ENCODE results near the gene IFNG-AS1. TPM values are rescaled to one million over a fixed set of nuclear protein-coding genes. Genes with fewer than 3 reads are reported as not detected.

IFNG-AS1 gene
- total RNA-seq, 4 donors from 2014 or later, result 0.57 TPM; not detected in 3

GRCh38 chr12:67991158-67991557 is 1.9 kb downstream of the IFNG-AS1 start:
- Histone ChIP-seq H3K27ac (no peak overlapping the region), H3K27me3 (peaks cover 0 to 11% (median 0%) of the 10 kb centered on the region in 4 donors), H3K9me3 (no peaks in the 10 kb centered on the region), H3K4me1 (no peaks in the 10 kb centered on the region), H3K36me3 (no peaks in the 10 kb centered on the region), H3K4me3 (no peak overlapping the region)
- intact Hi-C loops (cut with DNase I), result no loop called here
- TF ChIP-seq, protein P1, sequence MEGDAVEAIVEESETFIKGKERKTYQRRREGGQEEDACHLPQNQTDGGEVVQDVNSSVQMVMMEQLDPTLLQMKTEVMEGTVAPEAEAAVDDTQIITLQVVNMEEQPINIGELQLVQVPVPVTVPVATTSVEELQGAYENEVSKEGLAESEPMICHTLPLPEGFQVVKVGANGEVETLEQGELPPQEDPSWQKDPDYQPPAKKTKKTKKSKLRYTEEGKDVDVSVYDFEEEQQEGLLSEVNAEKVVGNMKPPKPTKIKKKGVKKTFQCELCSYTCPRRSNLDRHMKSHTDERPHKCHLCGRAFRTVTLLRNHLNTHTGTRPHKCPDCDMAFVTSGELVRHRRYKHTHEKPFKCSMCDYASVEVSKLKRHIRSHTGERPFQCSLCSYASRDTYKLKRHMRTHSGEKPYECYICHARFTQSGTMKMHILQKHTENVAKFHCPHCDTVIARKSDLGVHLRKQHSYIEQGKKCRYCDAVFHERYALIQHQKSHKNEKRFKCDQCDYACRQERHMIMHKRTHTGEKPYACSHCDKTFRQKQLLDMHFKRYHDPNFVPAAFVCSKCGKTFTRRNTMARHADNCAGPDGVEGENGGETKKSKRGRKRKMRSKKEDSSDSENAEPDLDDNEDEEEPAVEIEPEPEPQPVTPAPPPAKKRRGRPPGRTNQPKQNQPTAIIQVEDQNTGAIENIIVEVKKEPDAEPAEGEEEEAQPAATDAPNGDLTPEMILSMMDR (IDR thresholded peaks at IDR 0.05), result no peak
- TF ChIP-seq POLR2A (IDR thresholded peaks at IDR 0.05), result no peak
- no peak for DNase-seq
- WGBS, 2 donors, result 46 to 70% methylated on average over 4 of the region's 4 CpGs

DNA sequence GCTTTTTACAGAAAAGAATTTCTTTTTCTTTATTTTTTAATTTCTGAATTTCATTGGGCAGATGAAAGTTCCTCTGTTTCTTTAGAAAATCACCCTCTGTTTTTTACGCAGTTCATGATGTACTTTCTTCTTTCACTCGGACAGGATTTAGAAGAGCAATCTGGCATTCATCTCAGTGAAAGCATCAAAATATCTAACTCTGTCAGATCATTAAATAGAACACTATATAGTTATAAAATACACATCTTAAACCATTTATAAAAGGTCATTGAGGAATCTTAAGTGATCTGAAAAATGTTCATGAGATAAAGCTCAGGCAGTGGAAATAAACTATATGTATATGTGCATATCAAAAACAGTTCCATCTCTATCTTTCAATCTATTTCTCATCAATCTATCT is 3.9 kb downstream of the IFNG-AS1 start:
- no peak overlapping the region for H3K27ac ChIP-seq
- DNase-seq, result no peak
- WGBS, 2 donors, result 66 to 70% methylated on average over 2 of the region's 2 CpGs
- H3K4me3 ChIP-seq, result no peak overlapping the region
- no peaks in the 10 kb centered on the region for H3K9me3 ChIP-seq
- H3K27me3 ChIP-seq, result peaks cover 0 to 7% (median 0%) of the 10 kb centered on the region in 4 donors
- intact Hi-C loops (cut with DNase I), result no loop called here
- TF ChIP-seq, protein P1 (IDR thresholded peaks at IDR 0.05), result no peak
- no peak for TF ChIP-seq POLR2A (IDR thresholded peaks at IDR 0.05)
- no peaks in the 10 kb centered on the region for H3K36me3 ChIP-seq
- H3K4me1 ChIP-seq, result no peaks in the 10 kb centered on the region

- H3K9me3 ChIP-seq, result no peaks in the 10 kb centered on the region
- WGBS, 2 donors, result 82 to 87% methylated on average over 3 of the region's 3 CpGs
- H3K27ac ChIP-seq, result no peak overlapping the region
- TF ChIP-seq, protein P1 (IDR thresholded peaks at IDR 0.05), result no peak
- no peak for TF ChIP-seq POLR2A (IDR thresholded peaks at IDR 0.05)
- H3K4me3 ChIP-seq, result no peak overlapping the region
- no peaks in the 10 kb centered on the region for H3K36me3 ChIP-seq
- DNase-seq, result no peak
- H3K4me1 ChIP-seq, result no peaks in the 10 kb centered on the region
- intact Hi-C loops (cut with DNase I), result no loop called here
- peaks cover 0 to 7% (median 0%) of the 10 kb centered on the region in 4 donors for H3K27me3 ChIP-seq
Observed at GRCh38 chr12:67994046-67994445, 4.8 kb downstream of the IFNG-AS1 start.

DNA sequence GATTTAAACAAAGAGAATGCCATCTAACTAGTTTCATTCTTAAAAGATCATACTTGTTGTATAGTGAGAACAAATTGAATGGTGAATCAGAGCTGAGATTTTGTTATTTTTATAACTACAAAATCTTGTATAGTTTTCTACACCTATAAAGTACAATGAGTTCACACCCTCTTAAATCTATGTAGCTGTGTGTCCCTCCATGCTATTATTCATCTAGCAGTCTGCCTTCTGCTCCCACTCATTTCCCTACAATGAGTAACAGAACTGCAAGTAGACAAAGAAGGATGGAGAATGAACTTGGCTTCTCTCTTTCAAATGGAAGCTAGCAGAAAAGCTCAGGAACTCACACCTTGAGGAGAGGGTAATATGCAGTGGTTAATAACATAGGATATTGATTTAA is 7.1 kb downstream of the IFNG-AS1 start:
- TF ChIP-seq, protein P1 (IDR thresholded peaks at IDR 0.05), result no peak
- no peak for TF ChIP-seq POLR2A (IDR thresholded peaks at IDR 0.05)
- no peaks in the 10 kb centered on the region for H3K9me3 ChIP-seq
- no peak overlapping the region for H3K27ac ChIP-seq
- DNase-seq, result no peak
- intact Hi-C loops (cut with DNase I), result no loop called here
- no peak overlapping the region for H3K4me3 ChIP-seq
- peaks cover 0 to 7% (median 0%) of the 10 kb centered on the region in 4 donors for H3K27me3 ChIP-seq
- no peaks in the 10 kb centered on the region for H3K4me1 ChIP-seq
- H3K36me3 ChIP-seq, result no peaks in the 10 kb centered on the region

- TF ChIP-seq POLR2A (IDR thresholded peaks at IDR 0.05), result no peak
- TF ChIP-seq, protein P1 (IDR thresholded peaks at IDR 0.05), result no peak
- Histone ChIP-seq H3K4me1 (no peaks in the 10 kb centered on the region), H3K9me3 (no peaks in the 10 kb centered on the region), H3K27ac (no peak overlapping the region), H3K27me3 (peaks cover 0 to 7% (median 0%) of the 10 kb centered on the region in 4 donors), H3K4me3 (no peak overlapping the region), H3K36me3 (no peaks in the 10 kb centered on the region)
- intact Hi-C loops (cut with DNase I), result no loop called here
- no peak for DNase-seq
Observed at GRCh38 chr12:67998379-67998778, 9.1 kb downstream of the IFNG-AS1 start.
